GM12875 (cell line): ENCODE data around the gene TRIM3.
A peak's percentile ranks its signal among the peaks of the same experiment; 100 is the strongest.
"Not testable (repeated sequence)": the region's sequence is repeated elsewhere in the genome, so short reads cannot be mapped to it uniquely, and the experiment has no call there.

Experiments used
- H3K4me3 ChIP-seq: one replicate; pipeline ENCODE4 v1.5.1; 2011; ENCODE audit warnings: low read depth, low read length, control low read depth
- CTCF ChIP-seq: IDR thresholded peaks from 2 replicates; pipeline ENCODE4 v1.5.1; 2011; ENCODE audit warnings: low read depth, mild to moderate bottlenecking, control low read depth, inconsistent platforms, low read length, moderate library complexity, borderline replicate concordance; ENCODE audit not compliant: insufficient read depth

TRIM3 gene

GRCh38 chr11:6473451-6474412, at the start of gene TRIM3:
Gene TRIM3, minus strand, starts transcription at chr11:6473941. Its CDS starts 8,246 bp downstream, at chr11:6465695.
- no peak for TF ChIP-seq CTCF
- H3K4me3 ChIP-seq = peak within 1 kb of the TSS; percentile 72

GRCh38 chr11:6523253-6523652, 49.5 kb upstream of the TRIM3 start:
- no peak for TF ChIP-seq CTCF
- H3K4me3 ChIP-seq = no peak overlapping the region

GRCh38 chr11:6521946-6522345, 48.2 kb upstream of the TRIM3 start:
- not testable (repeated sequence) for H3K4me3 ChIP-seq

- no peak for TF ChIP-seq CTCF
- no peak overlapping the region for H3K4me3 ChIP-seq
Observed at GRCh38 chr11:6520265-6520664, 46.5 kb upstream of the TRIM3 start.

GRCh38 chr11:6516865-6517264, 43.1 kb upstream of the TRIM3 start:
- no peak for TF ChIP-seq CTCF
- H3K4me3 ChIP-seq = no peak overlapping the region

- peak; percentile 52; the same call in 1 of the 2 replicates for TF ChIP-seq CTCF
Observed at GRCh38 chr11:6505577-6506240, 32.0 kb upstream of the TRIM3 start.

GRCh38 chr11:6504166-6504565, 30.4 kb upstream of the TRIM3 start:
- TF ChIP-seq CTCF = no peak
- no peak overlapping the region for H3K4me3 ChIP-seq

More at GRCh38 chr11:6505577-6506240, 32.0 kb upstream of the TRIM3 start:
- no peak overlapping the region for H3K4me3 ChIP-seq
